HPDE6-E6E7 (cell line): ENCODE data around the gene SDK2.
"Not testable (repeated sequence)": the region's sequence is repeated elsewhere in the genome, so short reads cannot be mapped to it uniquely, and the experiment has no call there.

Experiments
- DNase-seq: peaks from one replicate; pipeline ENCODE4 v3.0.0; 2011; ENCODE audit warnings: missing footprints; ENCODE audit errors: extremely low spot score

The SDK2 gene

GRCh38 chr17:73348018-73348828 is 296.0 kb downstream of the SDK2 start:
- DNase-seq = no peak

GRCh38 chr17:73347351-73347750 is 296.9 kb downstream of the SDK2 start:
- DNase-seq = no peak

- no peak for DNase-seq
These were observed 297.6 kb downstream of the SDK2 start for GRCh38 chr17:73346501-73347162.

GRCh38 chr17:73343739-73344454 is 300.3 kb downstream of the SDK2 start:
- DNase-seq = no peak

- DNase-seq = no peak
These were observed 301.0 kb downstream of the SDK2 start for GRCh38 chr17:73343168-73343634.

GRCh38 chr17:73342541-73343167 is 301.6 kb downstream of the SDK2 start:
- DNase-seq = no peak

- peak; percentile 55 for DNase-seq
These were observed 302.2 kb downstream of the SDK2 start for GRCh38 chr17:73342050-73342522.

- no peak for DNase-seq
These were observed 302.7 kb downstream of the SDK2 start for GRCh38 chr17:73341350-73342049.

- DNase-seq = peak; percentile 97
These were observed 304.1 kb downstream of the SDK2 start for GRCh38 chr17:73340093-73340596.

GRCh38 chr17:73338566-73339197 is 305.6 kb downstream of the SDK2 start:
- no peak for DNase-seq

GRCh38 chr17:73338050-73338521 is 306.2 kb downstream of the SDK2 start:
- DNase-seq = no peak

- no peak for DNase-seq
These were observed 306.9 kb downstream of the SDK2 start for GRCh38 chr17:73337330-73337710.

- DNase-seq = no peak
These were observed 307.6 kb downstream of the SDK2 start for GRCh38 chr17:73336408-73337329.

GRCh38 chr17:73335591-73336407 is 308.4 kb downstream of the SDK2 start:
- no peak for DNase-seq

GRCh38 chr17:73334771-73335513 is 309.3 kb downstream of the SDK2 start:
- no peak for DNase-seq

- DNase-seq = not testable (repeated sequence)
These were observed 310.8 kb downstream of the SDK2 start for GRCh38 chr17:73333445-73333844.

GRCh38 chr17:73331060-73331459 is 313.2 kb downstream of the SDK2 start:
- DNase-seq = no peak

- no peak for DNase-seq
These were observed 316.6 kb downstream of the SDK2 start for GRCh38 chr17:73327676-73328075.
